ENCODE results near the gene IBSP. TPM values are rescaled to one million over a fixed set of nuclear protein-coding genes. Genes with fewer than 3 reads are reported as not detected.

The IBSP gene
- total RNA-seq, 1 experiment from 2014 or later, result not detected

GRCh38 chr4:87785731-87786509 is 13.4 kb upstream of the IBSP start:
- no peak for TF ChIP-seq CTCF (IDR thresholded peaks at IDR 0.05; ENCODE audit: insufficient read depth in 1 of 2, low read depth in 1 of 2, low read length in 1 of 2, severe bottlenecking in 1 of 2, unreplicated experiment in 1 of 2)
- H3K9me3 Mint-ChIP-seq (ENCODE audit: unreplicated experiment), result no peaks in the 10 kb centered on the region
- H3K27ac Mint-ChIP-seq (ENCODE audit: unreplicated experiment), result no peak overlapping the region
- Histone ChIP-seq H3K27me3 (replicated peaks; ENCODE audit: control insufficient read depth, insufficient read depth, low read length) (no peaks in the 10 kb centered on the region), H3K4me1 (no peaks in the 10 kb centered on the region), H3K4me3 (ENCODE audit: low read depth, low read length) (no peak overlapping the region), H3K36me3 (ENCODE audit: control insufficient read depth, insufficient read depth, low read length) (no peaks in the 10 kb centered on the region), H3K9me3 (no peaks in the 10 kb centered on the region)
- ChIA-PET CTCF (no interaction called here), POLR2A (no interaction called here)
- H3K27me3 Mint-ChIP-seq (ENCODE audit: insufficient read depth, unreplicated experiment), result peaks cover 5% of the 10 kb centered on the region
- intact Hi-C loops (cut with micrococcal nuclease; ENCODE audit: unreplicated experiment), result no loop called here
- BruUV-seq (replicated peaks), result no TSS peak
- no peak for DNase-seq
- H3K4me3 Mint-ChIP-seq (ENCODE audit: unreplicated experiment), result no peak overlapping the region
- no peaks in the 10 kb centered on the region for H3K4me1 Mint-ChIP-seq (ENCODE audit: low read depth, unreplicated experiment)
- H3K36me3 Mint-ChIP-seq (ENCODE audit: insufficient read depth, unreplicated experiment), result peaks cover 4% of the 10 kb centered on the region

- H3K4me3 ChIP-seq (ENCODE audit: low read depth, low read length), result no peak overlapping the region
- H3K9me3 Mint-ChIP-seq (ENCODE audit: unreplicated experiment), result no peaks in the 10 kb centered on the region
- ChIA-PET CTCF (no interaction called here), POLR2A (no interaction called here)
- BruUV-seq (replicated peaks), result no TSS peak
- H3K4me1 ChIP-seq, result no peaks in the 10 kb centered on the region
- no peaks in the 10 kb centered on the region for H3K9me3 ChIP-seq
- no peaks in the 10 kb centered on the region for H3K36me3 ChIP-seq (ENCODE audit: control insufficient read depth, insufficient read depth, low read length)
- no peak for DNase-seq
- H3K36me3 Mint-ChIP-seq (ENCODE audit: insufficient read depth, unreplicated experiment), result no peaks in the 10 kb centered on the region
- H3K27ac Mint-ChIP-seq (ENCODE audit: unreplicated experiment), result no peak overlapping the region
- no peak overlapping the region for H3K4me3 Mint-ChIP-seq (ENCODE audit: unreplicated experiment)
- TF ChIP-seq CTCF (IDR thresholded peaks at IDR 0.05; ENCODE audit: insufficient read depth in 1 of 2, low read depth in 1 of 2, low read length in 1 of 2, severe bottlenecking in 1 of 2, unreplicated experiment in 1 of 2), result no peak
- H3K27me3 Mint-ChIP-seq (ENCODE audit: insufficient read depth, unreplicated experiment), result peaks cover 3% of the 10 kb centered on the region
- no peaks in the 10 kb centered on the region for H3K4me1 Mint-ChIP-seq (ENCODE audit: low read depth, unreplicated experiment)
- intact Hi-C loops (cut with micrococcal nuclease; ENCODE audit: unreplicated experiment), result no loop called here
- no peaks in the 10 kb centered on the region for H3K27me3 ChIP-seq (replicated peaks; ENCODE audit: control insufficient read depth, insufficient read depth, low read length)
Measured at GRCh38 chr4:87802858-87803257, 3.5 kb downstream of the IBSP start.

- peaks cover 3% of the 10 kb centered on the region for H3K27me3 Mint-ChIP-seq (ENCODE audit: insufficient read depth, unreplicated experiment)
- H3K27ac Mint-ChIP-seq (ENCODE audit: unreplicated experiment), result no peak overlapping the region
- no peaks in the 10 kb centered on the region for H3K9me3 ChIP-seq
- H3K4me1 ChIP-seq, result no peaks in the 10 kb centered on the region
- ChIA-PET CTCF (no interaction called here), POLR2A (no interaction called here)
- TF ChIP-seq CTCF (IDR thresholded peaks at IDR 0.05; ENCODE audit: insufficient read depth in 1 of 2, low read depth in 1 of 2, low read length in 1 of 2, severe bottlenecking in 1 of 2, unreplicated experiment in 1 of 2), result no peak
- H3K4me3 Mint-ChIP-seq (ENCODE audit: unreplicated experiment), result no peak overlapping the region
- no peak for DNase-seq
- no peaks in the 10 kb centered on the region for H3K9me3 Mint-ChIP-seq (ENCODE audit: unreplicated experiment)
- no peaks in the 10 kb centered on the region for H3K27me3 ChIP-seq (replicated peaks; ENCODE audit: control insufficient read depth, insufficient read depth, low read length)
- no peaks in the 10 kb centered on the region for H3K4me1 Mint-ChIP-seq (ENCODE audit: low read depth, unreplicated experiment)
- no TSS peak for BruUV-seq (replicated peaks)
- no peaks in the 10 kb centered on the region for H3K36me3 ChIP-seq (ENCODE audit: control insufficient read depth, insufficient read depth, low read length)
- no peak overlapping the region for H3K4me3 ChIP-seq (ENCODE audit: low read depth, low read length)
- no peaks in the 10 kb centered on the region for H3K36me3 Mint-ChIP-seq (ENCODE audit: insufficient read depth, unreplicated experiment)
- intact Hi-C loops (cut with micrococcal nuclease; ENCODE audit: unreplicated experiment), result no loop called here
Measured at GRCh38 chr4:87803421-87803820, 4.1 kb downstream of the IBSP start.

All from Caco-2 (cell line).